Activated T-cell treated with anti-CD3 and anti-CD28 coated beads, Interleukin-2, amount 50 U/mL, for 4 hours (primary cell): Measurements from ENCODE around the gene GUSB. TPM values are rescaled to one million over a fixed set of nuclear protein-coding genes. Genes with fewer than 3 reads are reported as not detected.
A peak's percentile ranks its signal among the peaks of the same experiment; 100 is the strongest.
"Not testable (repeated sequence)": the region's sequence is repeated elsewhere in the genome, so short reads cannot be mapped to it uniquely, and the experiment has no call there.

ENCODE experiments used
- ATAC-seq, 2 donors: fragments of 200-7000 bp; cut with Tn5 transposase; one replicate each; pipeline ENCODE4 v1.10.0; 2021
- DNase-seq: peaks from one replicate; pipeline ENCODE4 v3.0.0-alpha.2; 2020
- H3K27me3 Mint-ChIP-seq: one replicate; pipeline ENCODE4 v1.8.0; 2021; ENCODE audit warnings: low read depth, mixed read lengths
- H3K36me3 Mint-ChIP-seq: one replicate; pipeline ENCODE4 v1.8.0; 2022; ENCODE audit warnings: mixed read lengths; ENCODE audit not compliant: insufficient read depth
- H3K4me1 Mint-ChIP-seq: one replicate; pipeline ENCODE4 v1.8.0; 2021; ENCODE audit warnings: low read depth, mixed read lengths
- H3K4me3 Mint-ChIP-seq: one replicate; pipeline ENCODE4 v1.8.0; 2021; ENCODE audit warnings: mild to moderate bottlenecking, moderate library complexity, mixed read lengths
- H3K9me3 Mint-ChIP-seq: one replicate; pipeline ENCODE4 v1.8.0; 2021; ENCODE audit warnings: mixed read lengths
- total RNA-seq, 3 donors: library from RNA; stranded (reverse); gene quantifications; one replicate each; pipeline ENCODE4 v1.2.1, GENCODE V29; 2021

The GUSB gene
- 10 to 100 TPM; 40.3 to 46.7 (median 41.5) TPM for total RNA-seq

GRCh38 chr7:65981965-65982792 lies at the start of gene GUSB:
TSS of gene GUSB (minus strand) at chr7:65982213. CDS start at chr7:65982183, 30 bp downstream.
- no peaks in the 10 kb centered on the region for H3K36me3 Mint-ChIP-seq
- H3K27me3 Mint-ChIP-seq, result no peaks in the 10 kb centered on the region
- peak within 1 kb of the TSS; percentile 80 for H3K4me3 Mint-ChIP-seq
- peak; percentile 96 to 97 for ATAC-seq
- H3K4me1 Mint-ChIP-seq, result peaks cover 8% of the 10 kb centered on the region
- H3K9me3 Mint-ChIP-seq, result no peaks in the 10 kb centered on the region
- peak; percentile 86 for DNase-seq

GRCh38 chr7:66028342-66028741 lies 46.3 kb upstream of the GUSB start:
- not testable (repeated sequence) for H3K4me3 Mint-ChIP-seq, DNase-seq, H3K27me3 Mint-ChIP-seq, H3K9me3 Mint-ChIP-seq, H3K4me1 Mint-ChIP-seq, ATAC-seq, H3K36me3 Mint-ChIP-seq

- Mint-ChIP-seq H3K9me3 (no peaks in the 10 kb centered on the region), H3K4me3 (no peak overlapping the region)
- ATAC-seq, result no peak
Measured at GRCh38 chr7:66016131-66016461, 34.1 kb upstream of the GUSB start.

GRCh38 chr7:66015440-66016130 lies 33.6 kb upstream of the GUSB start:
- H3K4me1 Mint-ChIP-seq, result no peaks in the 10 kb centered on the region
- H3K27me3 Mint-ChIP-seq, result no peaks in the 10 kb centered on the region
- no peak for ATAC-seq
- DNase-seq, result no peak
- H3K9me3 Mint-ChIP-seq, result no peaks in the 10 kb centered on the region
- H3K36me3 Mint-ChIP-seq, result no peaks in the 10 kb centered on the region
- H3K4me3 Mint-ChIP-seq, result no peak overlapping the region

More at GRCh38 chr7:66016131-66016461, 34.1 kb upstream of the GUSB start:
- H3K4me1 Mint-ChIP-seq, result no peaks in the 10 kb centered on the region
- no peak for DNase-seq
- no peaks in the 10 kb centered on the region for H3K36me3 Mint-ChIP-seq
- no peaks in the 10 kb centered on the region for H3K27me3 Mint-ChIP-seq

- H3K4me1 Mint-ChIP-seq, result no peaks in the 10 kb centered on the region
- H3K9me3 Mint-ChIP-seq, result no peaks in the 10 kb centered on the region
- H3K4me3 Mint-ChIP-seq, result no peak overlapping the region
- no peak for DNase-seq
- H3K36me3 Mint-ChIP-seq, result no peaks in the 10 kb centered on the region
- no peak for ATAC-seq
- H3K27me3 Mint-ChIP-seq, result no peaks in the 10 kb centered on the region
Measured at GRCh38 chr7:66013938-66014337, 31.9 kb upstream of the GUSB start.

- ATAC-seq, result no peak
- DNase-seq, result no peak
- Mint-ChIP-seq H3K27me3 (no peaks in the 10 kb centered on the region), H3K9me3 (no peaks in the 10 kb centered on the region), H3K36me3 (no peaks in the 10 kb centered on the region), H3K4me1 (no peaks in the 10 kb centered on the region), H3K4me3 (no peak overlapping the region)
Measured at GRCh38 chr7:66007232-66007631, 25.2 kb upstream of the GUSB start.

GRCh38 chr7:66005115-66005671 lies 23.2 kb upstream of the GUSB start:
- not testable (repeated sequence) for H3K27me3 Mint-ChIP-seq, H3K4me3 Mint-ChIP-seq, ATAC-seq

GRCh38 chr7:66000823-66001417 lies 18.9 kb upstream of the GUSB start:
- ATAC-seq, H3K27me3 Mint-ChIP-seq: not testable (repeated sequence)

More at GRCh38 chr7:66005115-66005671, 23.2 kb upstream of the GUSB start:
- H3K4me1 Mint-ChIP-seq, H3K9me3 Mint-ChIP-seq, H3K36me3 Mint-ChIP-seq, DNase-seq: not testable (repeated sequence)

GRCh38 chr7:65994984-65995383 lies 13.0 kb upstream of the GUSB start:
- ATAC-seq, H3K4me1 Mint-ChIP-seq, H3K27me3 Mint-ChIP-seq, H3K4me3 Mint-ChIP-seq, H3K9me3 Mint-ChIP-seq, H3K36me3 Mint-ChIP-seq, DNase-seq: not testable (repeated sequence)

More at GRCh38 chr7:66000823-66001417, 18.9 kb upstream of the GUSB start:
- not testable (repeated sequence) for H3K4me1 Mint-ChIP-seq, H3K9me3 Mint-ChIP-seq, H3K4me3 Mint-ChIP-seq, DNase-seq, H3K36me3 Mint-ChIP-seq

GRCh38 chr7:65992526-65992925 lies 10.5 kb upstream of the GUSB start:
- H3K36me3 Mint-ChIP-seq, result no peaks in the 10 kb centered on the region
- H3K4me1 Mint-ChIP-seq, result no peaks in the 10 kb centered on the region
- DNase-seq (no peak), ATAC-seq (no peak)
- no peak overlapping the region for H3K4me3 Mint-ChIP-seq
- peaks cover 4% of the 10 kb centered on the region for H3K27me3 Mint-ChIP-seq
- H3K9me3 Mint-ChIP-seq, result no peaks in the 10 kb centered on the region

- H3K4me1 Mint-ChIP-seq, ATAC-seq, H3K36me3 Mint-ChIP-seq, H3K9me3 Mint-ChIP-seq, H3K4me3 Mint-ChIP-seq, DNase-seq, H3K27me3 Mint-ChIP-seq: not testable (repeated sequence)
Measured at GRCh38 chr7:65991829-65992228, 9.8 kb upstream of the GUSB start.

GRCh38 chr7:65989694-65990080 lies 7.7 kb upstream of the GUSB start:
- ATAC-seq, result no peak
- no peaks in the 10 kb centered on the region for H3K4me1 Mint-ChIP-seq
- no peaks in the 10 kb centered on the region for H3K36me3 Mint-ChIP-seq
- H3K9me3 Mint-ChIP-seq, result no peaks in the 10 kb centered on the region
- DNase-seq, result no peak
- H3K4me3 Mint-ChIP-seq, result no peak overlapping the region
- peaks cover 4% of the 10 kb centered on the region for H3K27me3 Mint-ChIP-seq

- not testable (repeated sequence) for H3K4me1 Mint-ChIP-seq, H3K36me3 Mint-ChIP-seq, DNase-seq, H3K9me3 Mint-ChIP-seq, H3K4me3 Mint-ChIP-seq, ATAC-seq, H3K27me3 Mint-ChIP-seq
Measured at GRCh38 chr7:65988503-65988902, 6.5 kb upstream of the GUSB start.

- no peak for ATAC-seq
Measured at GRCh38 chr7:65988084-65988483, 6.1 kb upstream of the GUSB start.

More at GRCh38 chr7:65988084-65988483, 6.1 kb upstream of the GUSB start:
- Mint-ChIP-seq H3K27me3 (peaks cover 4% of the 10 kb centered on the region), H3K9me3 (no peaks in the 10 kb centered on the region), H3K4me1 (no peaks in the 10 kb centered on the region), H3K36me3 (no peaks in the 10 kb centered on the region), H3K4me3 (no peak overlapping the region)
- DNase-seq, result no peak
